Heart left ventricle (tissue), 16 donors: ENCODE data around the gene JAK3. TPM values are rescaled to one million over a fixed set of nuclear protein-coding genes. Genes with fewer than 3 reads are reported as not detected.

Experiments
- ATAC-seq, 4 donors: fragments of 200-7000 bp; cut with Tn5 transposase; one replicate each; pipeline ENCODE4 v1.9.1; 2020 to 2022; ENCODE audit warnings: moderate library complexity in 4 of 4, mild to moderate bottlenecking in 3 of 4, moderate number of reproducible peaks in 1 of 4
- DNase-seq, 5 donors: peaks; one replicate each; pipeline ENCODE4 v3.0.0-alpha.2; 2020
- H3K27ac ChIP-seq, 12 donors: fragments of 200-600 bp; sonication (generic) in 4 of 12; one replicate each; pipeline versions ENCODE4 v1.5.0 to v1.8.0; 2016 to 2022; ENCODE audit warnings: mild to moderate bottlenecking in 2 of 12
- H3K27me3 ChIP-seq, 9 donors: fragments of 200-600 bp; sonication (generic) in 2 of 9; one replicate each; pipeline versions ENCODE4 v1.5.1 to v1.8.0; 2016 to 2022; ENCODE audit warnings: mild to moderate bottlenecking in 3 of 9
- H3K36me3 ChIP-seq, 9 donors: fragments of 200-600 bp; sonication (generic) in 2 of 9; one replicate each; pipeline versions ENCODE4 v1.5.0 to v1.8.0; 2018 to 2022; ENCODE audit warnings: mild to moderate bottlenecking in 2 of 9
- H3K4me1 ChIP-seq, 12 donors: fragments of 200-600 bp; sonication (generic) in 4 of 12; one replicate each; pipeline versions ENCODE4 v1.5.0 to v1.8.0; 2016 to 2022; ENCODE audit warnings: mild to moderate bottlenecking in 3 of 12
- H3K4me3 ChIP-seq, 12 donors: fragments of 200-600 bp; sonication (generic) in 4 of 12; one replicate each; pipeline versions ENCODE4 v1.5.0 to v1.8.0; 2017 to 2022; ENCODE audit warnings: mild to moderate bottlenecking in 9 of 12, moderate library complexity in 4 of 12
- H3K9me3 ChIP-seq, 12 donors: fragments of 200-600 bp; sonication (generic) in 4 of 12; one replicate each; pipeline versions ENCODE4 v1.5.0 to v1.8.0; 2016 to 2022; ENCODE audit warnings: mild to moderate bottlenecking in 1 of 12
- POLR2A ChIP-seq, 2 donors: fragments of 450-650 bp; IDR thresholded peaks; one replicate each; pipeline ENCODE4 v1.6.1; 2017; ENCODE audit warnings: antibody characterized with exemption in 2 of 2, mild to moderate bottlenecking in 2 of 2, moderate library complexity in 2 of 2
- WGBS, 4 donors: extraction: QIAGEN DNeasy Blood & Tissue Kit in 2 of 4; methylation state at CpG; one replicate each; pipeline versions ENCODE4 v1.1.5 to v1.1.7; 2013 to 2018; 5-methylcytosine and 5-hydroxymethylcytosine counted together
- intact Hi-C, 10 donors: fragments of 100-400 bp; cut with DNase I; formaldehyde crosslinking; loops; one replicate each; pipeline versions ENCODE4 v1.11.1 to v1.14.2; 2022
- polyA plus RNA-seq, 2 donors: library from polyadenylated mRNA; stranded (reverse); fragments of 200-250 nt; gene quantifications; one replicate each; pipeline ENCODE4 v1.2.3, GENCODE V29; 2013
- total RNA-seq, 9 donors: library from RNA; depleted of rRNA in 2 of 9; stranded (reverse); fragments of >200 nt in 2 of 9; fragmentation: NEBNext Ultra II Directional in 3 of 9; extraction: Animal tissue kit (Norgen Biotek cat#: 25700) in 3 of 9; gene quantifications; one replicate each; pipeline versions ENCODE4 v1.1.0 to v1.2.4, GENCODE V29; 2016 to 2023
- TF ChIP-seq, protein P1 (sequence below), 12 donors: fragments of 200-600 bp; sonication (generic) in 4 of 12; IDR thresholded peaks; one replicate each; pipeline versions ENCODE4 v1.5.0 to v1.8.0; 2018 to 2022; ENCODE audit warnings: antibody characterized with exemption in 12 of 12, mild to moderate bottlenecking in 5 of 12
- donor health status: ischemic (EF 13 %, LVEDD 7.1; RV severe dilation, severe dysfunction).
- donor health status: healthy with polysubstance abuse.
- donor health status: DM: no; HTN: yes; CAD: no.
- donor health status: DM: no; HTN: no; CAD: no.
- donor health status: ischemic (EF 25% LVEDD 6.9; RV normal size, moderate dysfunction).
- donor health status: ischemic (EF 25% LVEDD 5.7; RV mildly dilated, moderate dysfunction).
- donor health status: healthy.
- donor health status: DM: yes; HTN: yes; CAD: no.
- donor health status: ischemic (EF 35%, LVEDD 5.7; RV mildly dilated, moderate dysfunction).
- donor health status: nonischemic (EF 11% LVEDD 7.7; RV severe dilation, severe dysfunction).
- donor health status: DM: yes; HTN: yes; CAD: no.
- donor health status: PGD.
- donor health status: ischemic (EF 29% LVEDD 5.4; RV normal size, mild dysfunction).
- donor health status: nonischemic (EF 23%, LVEDD 6.1; RV moderate dilation, normal function).

Gene JAK3
- total and polyA plus RNA-seq, 11 donors = 0.77 to 29.2 (median 1.8) TPM

DNA sequence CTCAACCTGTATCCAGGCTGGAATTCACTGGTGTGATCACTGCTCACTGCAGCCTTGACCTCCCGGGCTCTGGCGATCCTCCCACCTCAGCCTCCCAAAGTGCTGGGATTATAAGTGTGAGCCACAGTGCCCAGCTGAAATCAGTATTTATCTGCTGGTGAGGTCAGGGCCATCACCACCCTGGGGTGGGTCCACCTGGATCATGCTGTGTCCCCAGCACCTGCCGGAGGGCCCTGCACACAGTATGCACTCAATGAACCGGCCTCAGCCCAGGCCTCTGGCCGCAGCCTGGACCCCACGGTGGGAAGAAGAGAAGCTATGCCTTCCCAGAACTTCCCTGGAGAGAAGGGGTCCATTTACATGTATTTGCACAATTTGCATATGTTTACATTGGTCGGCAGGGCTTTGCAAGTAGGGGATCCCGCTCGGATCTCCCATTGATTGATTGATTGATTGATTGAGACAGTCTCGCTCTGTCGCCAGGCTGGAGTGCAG, 21.4 kb upstream of the JAK3 start:
- H3K27me3 ChIP-seq = peaks cover 33 to 48% (median 41%) of the 10 kb centered on the region in 9 donors
- peaks cover 0 to 26% (median 6%) of the 10 kb centered on the region in 12 donors for H3K4me1 ChIP-seq
- intact Hi-C loops = no loop called here
- H3K9me3 ChIP-seq = no peaks in the 10 kb centered on the region
- H3K4me3 ChIP-seq = no peak overlapping the region
- no peak for ATAC-seq
- peaks cover 0 to 22% (median 16%) of the 10 kb centered on the region in 9 donors for H3K36me3 ChIP-seq
- no peak overlapping the region for H3K27ac ChIP-seq
- TF ChIP-seq, protein P1, sequence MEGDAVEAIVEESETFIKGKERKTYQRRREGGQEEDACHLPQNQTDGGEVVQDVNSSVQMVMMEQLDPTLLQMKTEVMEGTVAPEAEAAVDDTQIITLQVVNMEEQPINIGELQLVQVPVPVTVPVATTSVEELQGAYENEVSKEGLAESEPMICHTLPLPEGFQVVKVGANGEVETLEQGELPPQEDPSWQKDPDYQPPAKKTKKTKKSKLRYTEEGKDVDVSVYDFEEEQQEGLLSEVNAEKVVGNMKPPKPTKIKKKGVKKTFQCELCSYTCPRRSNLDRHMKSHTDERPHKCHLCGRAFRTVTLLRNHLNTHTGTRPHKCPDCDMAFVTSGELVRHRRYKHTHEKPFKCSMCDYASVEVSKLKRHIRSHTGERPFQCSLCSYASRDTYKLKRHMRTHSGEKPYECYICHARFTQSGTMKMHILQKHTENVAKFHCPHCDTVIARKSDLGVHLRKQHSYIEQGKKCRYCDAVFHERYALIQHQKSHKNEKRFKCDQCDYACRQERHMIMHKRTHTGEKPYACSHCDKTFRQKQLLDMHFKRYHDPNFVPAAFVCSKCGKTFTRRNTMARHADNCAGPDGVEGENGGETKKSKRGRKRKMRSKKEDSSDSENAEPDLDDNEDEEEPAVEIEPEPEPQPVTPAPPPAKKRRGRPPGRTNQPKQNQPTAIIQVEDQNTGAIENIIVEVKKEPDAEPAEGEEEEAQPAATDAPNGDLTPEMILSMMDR (IDR thresholded peaks at IDR 0.05) = no peak
- TF ChIP-seq POLR2A (IDR thresholded peaks at IDR 0.05) = no peak
- DNase-seq = no peak
- 38 to 61% (median 45%) methylated on average over 7 to 11 of the region's 11 CpGs for WGBS, 4 donors

DNA sequence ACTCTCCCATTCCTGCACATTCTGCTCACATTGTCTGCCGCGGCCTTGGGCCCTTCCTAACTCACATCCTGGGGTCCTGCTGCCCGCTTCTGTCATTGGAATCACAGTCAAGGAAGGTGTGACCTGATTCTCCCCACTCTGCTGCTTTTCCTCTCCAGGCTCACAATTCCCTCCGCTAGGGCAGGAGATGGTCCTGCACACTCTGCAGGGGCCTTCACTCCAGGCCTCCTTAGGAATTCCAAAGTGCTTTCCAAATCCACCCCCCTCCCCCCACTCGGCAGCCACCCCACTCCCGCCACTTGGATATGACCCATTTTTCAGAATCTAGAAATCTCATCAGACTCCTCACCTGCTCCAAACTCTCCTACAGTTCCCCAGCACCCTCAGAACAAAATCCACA, 20.9 kb upstream of the JAK3 start:
- 56 to 76% (median 62%) methylated on average over 6 of the region's 6 CpGs for WGBS, 4 donors
- DNase-seq = no peak

DNA sequence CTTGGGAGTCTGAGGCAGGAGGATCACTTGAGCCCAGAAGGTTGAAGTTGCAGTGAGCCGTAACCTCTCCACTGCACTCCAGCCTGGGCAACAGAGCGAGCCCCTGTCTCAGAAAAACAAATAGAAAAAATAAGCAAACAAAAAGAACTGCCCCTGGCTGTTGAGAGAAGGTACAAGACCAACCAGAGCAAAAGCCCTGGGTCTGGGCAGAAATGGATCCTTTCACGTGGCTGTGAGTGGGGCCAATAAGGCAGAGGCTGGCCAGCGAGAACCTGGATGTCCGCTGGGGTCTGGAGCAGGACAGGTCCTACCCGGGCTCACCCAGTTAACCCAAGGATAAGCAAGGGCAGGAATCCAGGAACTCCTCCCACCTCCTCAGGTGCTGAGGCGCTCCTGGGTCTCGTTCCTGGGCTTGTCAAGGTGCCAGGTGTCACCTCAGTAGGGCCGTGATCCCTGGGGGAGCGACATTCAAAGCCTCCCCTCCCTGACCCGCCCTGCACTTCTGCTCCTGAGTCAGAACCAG, 19.2 kb upstream of the JAK3 start:
- ATAC-seq (no peak), DNase-seq (no peak)
- Histone ChIP-seq H3K4me3 (no peak overlapping the region), H3K27me3 (peaks cover 13 to 27% (median 22%) of the 10 kb centered on the region in 9 donors), H3K9me3 (no peaks in the 10 kb centered on the region), H3K27ac (no peak overlapping the region), H3K4me1 (peaks cover 0 to 25% (median 3%) of the 10 kb centered on the region in 12 donors), H3K36me3 (peaks cover 0 to 43% (median 37%) of the 10 kb centered on the region in 9 donors)
- intact Hi-C loops = no loop called here
- TF ChIP-seq POLR2A (IDR thresholded peaks at IDR 0.05) = no peak
- TF ChIP-seq, protein P1 (IDR thresholded peaks at IDR 0.05) = no peak
- 72 to 84% (median 76%) methylated on average over 11 of the region's 11 CpGs for WGBS, 4 donors

More for the DNA sequence above, 20.9 kb upstream of the JAK3 start:
- H3K9me3 ChIP-seq = no peaks in the 10 kb centered on the region
- no peak overlapping the region for H3K27ac ChIP-seq
- H3K27me3 ChIP-seq = peaks cover 30 to 43% (median 37%) of the 10 kb centered on the region in 9 donors
- ATAC-seq = no peak
- H3K4me3 ChIP-seq = no peak overlapping the region
- peaks cover 0 to 26% (median 6%) of the 10 kb centered on the region in 12 donors for H3K4me1 ChIP-seq
- peaks cover 0 to 27% (median 21%) of the 10 kb centered on the region in 9 donors for H3K36me3 ChIP-seq
- TF ChIP-seq, protein P1 (IDR thresholded peaks at IDR 0.05) = no peak
- no peak for TF ChIP-seq POLR2A (IDR thresholded peaks at IDR 0.05)
- intact Hi-C loops = no loop called here

DNA sequence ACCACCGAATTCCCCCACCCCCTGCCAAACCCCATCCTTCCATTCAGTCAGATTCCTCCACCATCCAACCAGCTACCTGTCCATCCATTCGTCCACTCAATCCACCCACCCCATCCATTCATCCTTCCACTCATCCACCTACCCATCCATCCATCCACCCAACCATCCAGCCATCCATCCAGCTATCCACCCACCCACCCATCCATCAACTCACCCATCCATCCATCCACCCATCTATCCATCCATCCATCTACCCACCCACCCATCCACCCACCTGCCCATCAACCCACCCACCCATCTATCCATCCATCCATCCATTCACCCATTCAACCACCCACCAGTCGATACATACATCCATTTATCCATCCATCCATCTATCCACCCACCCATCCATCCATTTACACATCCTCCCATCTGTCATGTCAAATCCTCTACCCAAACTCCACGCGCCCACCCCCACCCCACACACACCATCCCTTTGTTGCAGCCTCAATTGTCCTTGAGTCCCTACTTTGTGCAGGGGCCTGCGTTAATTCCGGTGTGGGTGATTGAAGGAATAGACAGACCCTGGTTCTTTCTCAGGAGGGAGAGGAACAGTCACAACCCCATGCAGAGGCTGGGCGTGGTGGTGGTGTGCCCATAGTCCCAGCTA, 18.7 kb upstream of the JAK3 start:
- Histone ChIP-seq H3K4me1 (peaks cover 0 to 26% (median 4%) of the 10 kb centered on the region in 12 donors), H3K9me3 (no peaks in the 10 kb centered on the region), H3K4me3 (no peak overlapping the region), H3K36me3 (peaks cover 0 to 49% (median 43%) of the 10 kb centered on the region in 9 donors), H3K27me3 (peaks cover 8 to 21% (median 17%) of the 10 kb centered on the region in 9 donors), H3K27ac (no peak overlapping the region)
- ATAC-seq = no peak
- WGBS, 4 donors = 87 to 93% (median 89%) methylated on average over 8 of the region's 8 CpGs
- intact Hi-C loops = no loop called here
- no peak for DNase-seq
- TF ChIP-seq, protein P1 (IDR thresholded peaks at IDR 0.05) = no peak
- TF ChIP-seq POLR2A (IDR thresholded peaks at IDR 0.05) = no peak
